ENCODE results near the gene KCNK16. TPM values are rescaled to one million over a fixed set of nuclear protein-coding genes. Genes with fewer than 3 reads are reported as not detected.
A peak's percentile ranks its signal among the peaks of the same experiment; 100 is the strongest.

The KCNK16 gene
- total and polyA plus RNA-seq, 2 of the 13 experiments (the other 11 are each of a cell fraction or from before 2014, with no cell fraction given) = not detected

DNA sequence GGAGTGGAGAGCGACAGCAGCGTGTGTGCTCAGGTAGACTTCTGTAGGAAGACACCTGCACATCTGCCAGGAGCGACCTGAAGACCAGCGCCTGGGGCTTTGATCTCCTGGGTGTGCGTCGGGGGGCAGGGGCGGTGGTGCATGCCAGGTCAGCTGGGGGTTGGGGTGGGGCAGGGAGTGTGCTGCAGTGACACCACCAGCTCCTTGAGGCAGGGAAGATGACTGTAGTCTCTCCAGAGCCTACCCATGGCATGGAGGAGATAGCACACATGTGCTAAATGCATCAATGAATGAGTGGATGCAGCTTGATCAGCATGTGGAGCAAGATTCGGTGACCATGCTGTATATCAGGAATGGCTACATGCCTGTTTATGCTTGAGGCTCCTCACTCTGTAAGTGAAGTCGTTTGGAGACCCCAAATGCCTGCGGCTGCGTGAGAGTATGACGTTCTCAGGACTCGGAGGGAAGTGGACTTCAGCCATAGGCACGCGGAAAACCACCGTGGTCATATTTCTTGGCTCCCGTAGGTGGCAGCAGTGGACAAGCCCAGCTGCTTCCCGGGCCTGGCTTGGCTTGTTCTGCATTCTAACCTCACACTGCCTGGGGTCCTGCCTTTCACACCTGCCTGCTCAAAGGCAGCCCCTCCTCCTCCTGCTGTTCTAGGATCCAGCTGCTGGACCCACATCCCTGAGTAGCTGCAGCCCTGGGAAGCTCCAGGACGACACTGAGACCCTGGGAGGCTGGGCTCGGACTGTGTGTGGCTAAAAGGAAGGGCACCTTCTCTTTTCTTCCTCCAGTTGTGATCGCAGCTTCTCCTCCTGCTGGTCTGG is 39.4 kb upstream of the KCNK16 start (continued):
- TF ChIP-seq SNAPC5 (CRISPR knock-in tag; IDR thresholded peaks at IDR 0.05; ENCODE audit: borderline replicate concordance) (no peak), STAG1 (CRISPR knock-in tag; IDR thresholded peaks at IDR 0.05) (peak; percentile 81), XRCC5 (optimal IDR thresholded peaks at IDR 0.05; ENCODE audit: low read length) (peak; percentile 78), ZXDC (CRISPR knock-in tag; IDR thresholded peaks at IDR 0.05) (no peak), ZNF441 (CRISPR knock-in tag; IDR thresholded peaks at IDR 0.05; ENCODE audit: borderline replicate concordance) (no peak), SP4 (CRISPR knock-in tag; IDR thresholded peaks at IDR 0.05) (0 out of 2 replicates have a peak, but pooled peaks have one; percentile 33), ZNF552 (CRISPR knock-in tag; IDR thresholded peaks at IDR 0.05; ENCODE audit: borderline replicate concordance) (no peak), MXD3 (CRISPR knock-in tag; IDR thresholded peaks at IDR 0.05) (peak; percentile 33; the same call in 1 of the 2 replicates), ZNF724P (CRISPR knock-in tag; IDR thresholded peaks at IDR 0.05; ENCODE audit: borderline replicate concordance) (0 out of 2 replicates have a peak, but pooled peaks have one; percentile 25), BORCS8-MEF2B (CRISPR knock-in tag; IDR thresholded peaks at IDR 0.05) (0 out of 2 replicates have a peak, but pooled peaks have one; percentile 21), MYC (CRISPR knock-in tag; IDR thresholded peaks at IDR 0.05; ENCODE audit: borderline replicate concordance) (0 out of 2 replicates have a peak, but pooled peaks have one; percentile 15)
- TF ChIP-seq, protein P1, sequence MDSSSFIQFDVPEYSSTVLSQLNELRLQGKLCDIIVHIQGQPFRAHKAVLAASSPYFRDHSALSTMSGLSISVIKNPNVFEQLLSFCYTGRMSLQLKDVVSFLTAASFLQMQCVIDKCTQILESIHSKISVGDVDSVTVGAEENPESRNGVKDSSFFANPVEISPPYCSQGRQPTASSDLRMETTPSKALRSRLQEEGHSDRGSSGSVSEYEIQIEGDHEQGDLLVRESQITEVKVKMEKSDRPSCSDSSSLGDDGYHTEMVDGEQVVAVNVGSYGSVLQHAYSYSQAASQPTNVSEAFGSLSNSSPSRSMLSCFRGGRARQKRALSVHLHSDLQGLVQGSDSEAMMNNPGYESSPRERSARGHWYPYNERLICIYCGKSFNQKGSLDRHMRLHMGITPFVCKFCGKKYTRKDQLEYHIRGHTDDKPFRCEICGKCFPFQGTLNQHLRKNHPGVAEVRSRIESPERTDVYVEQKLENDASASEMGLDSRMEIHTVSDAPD (CRISPR knock-in tag; IDR thresholded peaks at IDR 0.05) = 0 out of 2 replicates have a peak, but pooled peaks have one; percentile 33
- TF ChIP-seq, protein P2, sequence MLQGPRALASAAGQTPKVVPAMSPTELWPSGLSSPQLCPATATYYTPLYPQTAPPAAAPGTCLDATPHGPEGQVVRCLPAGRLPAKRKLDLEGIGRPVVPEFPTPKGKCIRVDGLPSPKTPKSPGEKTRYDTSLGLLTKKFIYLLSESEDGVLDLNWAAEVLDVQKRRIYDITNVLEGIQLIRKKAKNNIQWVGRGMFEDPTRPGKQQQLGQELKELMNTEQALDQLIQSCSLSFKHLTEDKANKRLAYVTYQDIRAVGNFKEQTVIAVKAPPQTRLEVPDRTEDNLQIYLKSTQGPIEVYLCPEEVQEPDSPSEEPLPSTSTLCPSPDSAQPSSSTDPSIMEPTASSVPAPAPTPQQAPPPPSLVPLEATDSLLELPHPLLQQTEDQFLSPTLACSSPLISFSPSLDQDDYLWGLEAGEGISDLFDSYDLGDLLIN (CRISPR knock-in tag; IDR thresholded peaks at IDR 0.05; ENCODE audit: borderline replicate concordance) = peak; percentile 33; the same call in 1 of the 2 replicates
- TF ChIP-seq, protein P3, sequence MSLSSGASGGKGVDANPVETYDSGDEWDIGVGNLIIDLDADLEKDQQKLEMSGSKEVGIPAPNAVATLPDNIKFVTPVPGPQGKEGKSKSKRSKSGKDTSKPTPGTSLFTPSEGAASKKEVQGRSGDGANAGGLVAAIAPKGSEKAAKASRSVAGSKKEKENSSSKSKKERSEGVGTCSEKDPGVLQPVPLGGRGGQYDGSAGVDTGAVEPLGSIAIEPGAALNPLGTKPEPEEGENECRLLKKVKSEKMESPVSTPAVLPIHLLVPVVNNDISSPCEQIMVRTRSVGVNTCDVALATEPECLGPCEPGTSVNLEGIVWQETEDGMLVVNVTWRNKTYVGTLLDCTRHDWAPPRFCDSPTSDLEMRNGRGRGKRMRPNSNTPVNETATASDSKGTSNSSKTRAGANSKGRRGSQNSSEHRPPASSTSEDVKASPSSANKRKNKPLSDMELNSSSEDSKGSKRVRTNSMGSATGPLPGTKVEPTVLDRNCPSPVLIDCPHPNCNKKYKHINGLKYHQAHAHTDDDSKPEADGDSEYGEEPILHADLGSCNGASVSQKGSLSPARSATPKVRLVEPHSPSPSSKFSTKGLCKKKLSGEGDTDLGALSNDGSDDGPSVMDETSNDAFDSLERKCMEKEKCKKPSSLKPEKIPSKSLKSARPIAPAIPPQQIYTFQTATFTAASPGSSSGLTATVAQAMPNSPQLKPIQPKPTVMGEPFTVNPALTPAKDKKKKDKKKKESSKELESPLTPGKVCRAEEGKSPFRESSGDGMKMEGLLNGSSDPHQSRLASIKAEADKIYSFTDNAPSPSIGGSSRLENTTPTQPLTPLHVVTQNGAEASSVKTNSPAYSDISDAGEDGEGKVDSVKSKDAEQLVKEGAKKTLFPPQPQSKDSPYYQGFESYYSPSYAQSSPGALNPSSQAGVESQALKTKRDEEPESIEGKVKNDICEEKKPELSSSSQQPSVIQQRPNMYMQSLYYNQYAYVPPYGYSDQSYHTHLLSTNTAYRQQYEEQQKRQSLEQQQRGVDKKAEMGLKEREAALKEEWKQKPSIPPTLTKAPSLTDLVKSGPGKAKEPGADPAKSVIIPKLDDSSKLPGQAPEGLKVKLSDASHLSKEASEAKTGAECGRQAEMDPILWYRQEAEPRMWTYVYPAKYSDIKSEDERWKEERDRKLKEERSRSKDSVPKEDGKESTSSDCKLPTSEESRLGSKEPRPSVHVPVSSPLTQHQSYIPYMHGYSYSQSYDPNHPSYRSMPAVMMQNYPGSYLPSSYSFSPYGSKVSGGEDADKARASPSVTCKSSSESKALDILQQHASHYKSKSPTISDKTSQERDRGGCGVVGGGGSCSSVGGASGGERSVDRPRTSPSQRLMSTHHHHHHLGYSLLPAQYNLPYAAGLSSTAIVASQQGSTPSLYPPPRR (CRISPR knock-in tag; IDR thresholded peaks at IDR 0.05; ENCODE audit: borderline replicate concordance) = no peak

Data from HepG2 (cell line).